GM21390 (cell line): ENCODE data around the gene NUDT4.
A peak's percentile ranks its signal among the peaks of the same experiment; 100 is the strongest.
"Not testable (repeated sequence)": the region's sequence is repeated elsewhere in the genome, so short reads cannot be mapped to it uniquely, and the experiment has no call there.

ENCODE experiments used
- ATAC-seq: cut with Tn5 transposase; IDR thresholded peaks from one replicate; pipeline ENCODE4 v1.9.1; 2021; ENCODE audit not compliant: unreplicated experiment

Gene NUDT4

GRCh38 chr12:93366422-93366821, 11.3 kb upstream of the NUDT4 start:
- no peak for ATAC-seq

- ATAC-seq = no peak
Observed at GRCh38 chr12:93368766-93369165, 9.0 kb upstream of the NUDT4 start.

GRCh38 chr12:93369505-93369904, 8.2 kb upstream of the NUDT4 start:
- ATAC-seq = no peak

- ATAC-seq = no peak
Observed at GRCh38 chr12:93370947-93371346, 6.8 kb upstream of the NUDT4 start.

- ATAC-seq = peak; percentile 21
Observed at GRCh38 chr12:93373961-93374656, 3.6 kb upstream of the NUDT4 start.

GRCh38 chr12:93375906-93376305, 1.8 kb upstream of the NUDT4 start:
- no peak for ATAC-seq

GRCh38 chr12:93376436-93377251, 1.1 kb upstream of the NUDT4 start:
- ATAC-seq = no peak

GRCh38 chr12:93378196-93378997, 672 bp downstream of the NUDT4 start:
- ATAC-seq = peak; percentile 27

- no peak for ATAC-seq
Observed at GRCh38 chr12:93378998-93379325, 1.2 kb downstream of the NUDT4 start.

- ATAC-seq = no peak
Observed at GRCh38 chr12:93379326-93379980, 1.7 kb downstream of the NUDT4 start.

GRCh38 chr12:93379981-93380361, 2.2 kb downstream of the NUDT4 start:
- ATAC-seq = no peak

GRCh38 chr12:93380480-93381121, 2.9 kb downstream of the NUDT4 start:
- ATAC-seq = no peak

- no peak for ATAC-seq
Observed at GRCh38 chr12:93381161-93381975, 3.6 kb downstream of the NUDT4 start.

GRCh38 chr12:93381976-93382437, 4.3 kb downstream of the NUDT4 start:
- ATAC-seq = not testable (repeated sequence)

- ATAC-seq = peak; percentile 31
Observed at GRCh38 chr12:93387780-93388179, 10.1 kb downstream of the NUDT4 start.

- ATAC-seq = no peak
Observed at GRCh38 chr12:93390031-93390430, 12.3 kb downstream of the NUDT4 start.

GRCh38 chr12:93390549-93391297, 13.0 kb downstream of the NUDT4 start:
- no peak for ATAC-seq

GRCh38 chr12:93393425-93393824, 15.7 kb downstream of the NUDT4 start:
- no peak for ATAC-seq

GRCh38 chr12:93397412-93397811, 19.7 kb downstream of the NUDT4 start:
- ATAC-seq = no peak
